ENCODE data around the gene CDC42EP4.
"Not testable (repeated sequence)": the region's sequence is repeated elsewhere in the genome, so short reads cannot be mapped to it uniquely, and the experiment has no call there.

- not testable (repeated sequence) for TF ChIP-seq EZH2 (IDR thresholded peaks at IDR 0.05; ENCODE audit: low read depth, unreplicated experiment); EZH2phosphoT487 (IDR thresholded peaks at IDR 0.05; ENCODE audit: unreplicated experiment); CTCF (conservative IDR thresholded peaks at IDR 0.05; ENCODE audit: low read depth in 2 of 2); CREB1 (CRISPR knock-in tag; IDR thresholded peaks at IDR 0.05; ENCODE audit: low read depth); POLR2AphosphoS5 (IDR thresholded peaks at IDR 0.05; ENCODE audit: low read depth); JUNB (IDR thresholded peaks at IDR 0.05; ENCODE audit: unreplicated experiment); ZNF114 (CRISPR knock-in tag; IDR thresholded peaks at IDR 0.05); REST (IDR thresholded peaks at IDR 0.05; ENCODE audit: unreplicated experiment); ETS1 (IDR thresholded peaks at IDR 0.05); ZNF331 (CRISPR knock-in tag; IDR thresholded peaks at IDR 0.05; ENCODE audit: low read depth); ZNF462 (CRISPR knock-in tag; IDR thresholded peaks at IDR 0.05); STAT1 (IDR thresholded peaks at IDR 0.05; ENCODE audit: unreplicated experiment); NANOG (IDR thresholded peaks at IDR 0.05; ENCODE audit: borderline replicate concordance)
Measured at GRCh38 chr17:73312887-73313286, 1.1 kb upstream of the CDC42EP4 start.
